ENCODE results near the gene DHX35. TPM values are rescaled to one million over a fixed set of nuclear protein-coding genes. Genes with fewer than 3 reads are reported as not detected.

The DHX35 gene
- total RNA-seq, 2 experiments from 2014 or later, result 7.3 to 7.6 TPM

DNA sequence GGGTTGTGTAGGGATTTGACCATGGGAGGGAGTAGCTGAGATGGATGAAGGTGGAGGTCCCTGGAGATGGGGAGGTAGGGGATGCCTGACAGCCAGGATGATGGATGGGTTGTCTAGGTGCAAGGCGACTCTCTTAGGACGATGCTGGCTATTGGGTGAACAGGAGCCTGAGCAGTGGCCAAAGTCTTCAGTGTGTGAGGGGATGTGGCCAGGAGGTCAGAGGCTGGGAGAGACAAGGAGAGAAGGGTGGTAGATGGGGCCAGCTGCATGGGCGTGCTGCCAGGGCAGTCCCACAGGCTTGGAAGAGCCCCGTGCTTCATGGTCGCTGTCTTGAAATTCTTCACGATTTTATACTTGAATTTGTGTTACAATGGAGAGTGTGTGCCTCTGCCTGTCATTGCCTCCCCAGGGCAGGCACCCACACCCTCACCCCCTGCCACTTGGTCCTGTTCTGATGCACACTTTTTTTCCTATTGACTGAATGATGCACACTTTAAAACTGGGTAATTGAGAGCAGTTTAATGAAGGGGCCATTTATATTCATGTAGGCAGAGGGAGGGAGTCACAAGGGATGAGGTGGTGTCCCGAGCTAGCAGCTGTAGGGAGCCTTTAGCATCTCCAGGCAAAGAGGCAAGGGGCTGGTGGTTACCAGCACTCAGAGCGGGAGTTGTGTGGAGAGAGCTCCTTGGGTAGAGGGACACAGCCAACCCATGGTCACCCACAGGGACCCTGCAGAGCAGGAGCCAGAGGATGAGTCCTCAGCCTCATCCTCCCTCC, 120.7 kb downstream of the DHX35 start:
- Mint-ChIP-seq H3K4me3 (no peak overlapping the region), H3K27ac (no peak overlapping the region), H3K4me1 (ENCODE audit: low read depth) (peaks cover 4% of the 10 kb centered on the region), H3K27me3 (peaks cover 35% of the 10 kb centered on the region), H3K9me3 (no peaks in the 10 kb centered on the region), H3K36me3 (ENCODE audit: low read depth) (no peaks in the 10 kb centered on the region)
- TF ChIP-seq, protein P1, sequence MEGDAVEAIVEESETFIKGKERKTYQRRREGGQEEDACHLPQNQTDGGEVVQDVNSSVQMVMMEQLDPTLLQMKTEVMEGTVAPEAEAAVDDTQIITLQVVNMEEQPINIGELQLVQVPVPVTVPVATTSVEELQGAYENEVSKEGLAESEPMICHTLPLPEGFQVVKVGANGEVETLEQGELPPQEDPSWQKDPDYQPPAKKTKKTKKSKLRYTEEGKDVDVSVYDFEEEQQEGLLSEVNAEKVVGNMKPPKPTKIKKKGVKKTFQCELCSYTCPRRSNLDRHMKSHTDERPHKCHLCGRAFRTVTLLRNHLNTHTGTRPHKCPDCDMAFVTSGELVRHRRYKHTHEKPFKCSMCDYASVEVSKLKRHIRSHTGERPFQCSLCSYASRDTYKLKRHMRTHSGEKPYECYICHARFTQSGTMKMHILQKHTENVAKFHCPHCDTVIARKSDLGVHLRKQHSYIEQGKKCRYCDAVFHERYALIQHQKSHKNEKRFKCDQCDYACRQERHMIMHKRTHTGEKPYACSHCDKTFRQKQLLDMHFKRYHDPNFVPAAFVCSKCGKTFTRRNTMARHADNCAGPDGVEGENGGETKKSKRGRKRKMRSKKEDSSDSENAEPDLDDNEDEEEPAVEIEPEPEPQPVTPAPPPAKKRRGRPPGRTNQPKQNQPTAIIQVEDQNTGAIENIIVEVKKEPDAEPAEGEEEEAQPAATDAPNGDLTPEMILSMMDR (IDR thresholded peaks at IDR 0.05), result no peak
- no peak overlapping the region for H3K4me3 ChIP-seq (ENCODE audit: low read length)
- no peaks in the 10 kb centered on the region for H3K9me3 ChIP-seq (ENCODE audit: control insufficient read depth in 1 of 2, insufficient read depth in 1 of 2, low read length in 2 of 2)
- H3K27ac ChIP-seq (ENCODE audit: low read depth in 1 of 2, low read length in 2 of 2), result no peak overlapping the region
- H3K27me3 ChIP-seq (ENCODE audit: control insufficient read depth in 1 of 2, insufficient read depth in 2 of 2, low read length in 2 of 2), result peaks cover 0 to 14% of the 10 kb centered on the region in 2 experiments
- POLR2A ChIA-PET, result no interaction called here
- H3K4me1 ChIP-seq (ENCODE audit: insufficient read depth, low read length), result no peaks in the 10 kb centered on the region
- intact Hi-C loops (cut with DNase I, micrococcal nuclease), result loop anchor here in 1 of 2 experiments (10.0 kb wide), 1 partner anchor 438 kb away; no protein-coding TSS in a partner anchor
- ATAC-seq (ENCODE audit: poor library complexity) (no peak), DNase-seq (no peak)
- H3K36me3 ChIP-seq (ENCODE audit: insufficient read depth, low read length), result no peaks in the 10 kb centered on the region
- CTCF ChIA-PET, result interaction anchor here (3.9 kb wide), 1 partner anchor 33 kb away, joined by 24 read pairs; no protein-coding TSS in a partner anchor

DNA sequence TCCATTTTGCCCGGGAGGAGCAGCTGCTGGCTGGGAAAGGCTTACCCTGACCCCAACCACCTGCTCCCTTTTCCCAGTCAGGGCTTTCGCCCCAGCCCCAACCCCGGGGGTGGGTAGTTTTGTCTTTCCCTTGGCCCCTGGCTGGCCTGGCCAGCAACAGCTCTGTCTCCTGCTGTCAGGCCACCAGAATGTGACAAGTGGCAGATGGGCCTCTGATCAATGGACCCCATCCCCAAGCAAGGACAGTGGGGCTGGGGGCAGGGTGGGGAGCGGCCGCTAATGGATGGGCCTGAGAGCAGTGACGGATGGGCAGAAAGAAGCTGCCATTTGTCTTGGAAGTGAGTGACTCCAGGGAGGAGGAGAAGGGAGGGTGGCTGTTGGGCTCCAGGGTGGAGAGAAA, 121.6 kb downstream of the DHX35 start:
- no peaks in the 10 kb centered on the region for H3K36me3 Mint-ChIP-seq (ENCODE audit: low read depth)
- DNase-seq, result no peak
- no peaks in the 10 kb centered on the region for H3K9me3 ChIP-seq (ENCODE audit: control insufficient read depth in 1 of 2, insufficient read depth in 1 of 2, low read length in 2 of 2)
- no peak overlapping the region for H3K4me3 ChIP-seq (ENCODE audit: low read length)
- intact Hi-C loops (cut with DNase I, micrococcal nuclease), result loop anchor here in 1 of 2 experiments (10.0 kb wide), 1 partner anchor 439 kb away; no protein-coding TSS in a partner anchor
- CTCF ChIA-PET, result interaction anchor here (3.9 kb wide), 1 partner anchor 34 kb away, joined by 24 read pairs; no protein-coding TSS in a partner anchor
- H3K4me1 Mint-ChIP-seq (ENCODE audit: low read depth), result peaks cover 2% of the 10 kb centered on the region
- H3K36me3 ChIP-seq (ENCODE audit: insufficient read depth, low read length), result no peaks in the 10 kb centered on the region
- POLR2A ChIA-PET, result no interaction called here
- ATAC-seq (ENCODE audit: poor library complexity), result no peak
- no peak overlapping the region for H3K4me3 Mint-ChIP-seq
- H3K27ac ChIP-seq (ENCODE audit: low read depth in 1 of 2, low read length in 2 of 2), result no peak overlapping the region
- peaks cover 31% of the 10 kb centered on the region for H3K27me3 Mint-ChIP-seq
- H3K27me3 ChIP-seq (ENCODE audit: control insufficient read depth in 1 of 2, insufficient read depth in 2 of 2, low read length in 2 of 2), result peaks cover 0 to 14% of the 10 kb centered on the region in 2 experiments
- no peaks in the 10 kb centered on the region for H3K9me3 Mint-ChIP-seq
- TF ChIP-seq, protein P1 (IDR thresholded peaks at IDR 0.05), result no peak
- no peak overlapping the region for H3K27ac Mint-ChIP-seq
- H3K4me1 ChIP-seq (ENCODE audit: insufficient read depth, low read length), result no peaks in the 10 kb centered on the region

DNA sequence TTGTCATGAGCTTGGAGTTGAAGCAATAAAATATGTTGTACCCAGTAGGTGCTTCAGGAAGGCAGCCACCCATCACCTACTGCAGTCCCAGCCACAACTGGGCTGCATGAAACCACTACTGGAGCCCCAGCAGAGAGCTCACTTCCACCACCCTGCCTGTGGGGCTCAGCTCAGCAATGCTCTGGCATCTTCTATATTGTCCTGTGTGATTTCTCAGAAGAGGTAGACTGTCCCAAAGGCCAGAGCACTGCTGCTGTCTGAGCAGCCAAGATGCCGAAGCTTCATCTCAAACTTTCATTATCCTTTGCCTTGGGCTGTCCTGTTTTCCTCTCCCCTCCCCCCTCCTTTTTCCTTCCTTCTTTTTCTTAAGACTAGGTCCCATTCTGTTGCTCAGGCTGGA, 126.9 kb downstream of the DHX35 start:
- Mint-ChIP-seq H3K4me3 (no peak overlapping the region), H3K27me3 (peaks cover 32% of the 10 kb centered on the region), H3K9me3 (no peaks in the 10 kb centered on the region), H3K4me1 (ENCODE audit: low read depth) (no peaks in the 10 kb centered on the region), H3K27ac (no peak overlapping the region), H3K36me3 (ENCODE audit: low read depth) (no peaks in the 10 kb centered on the region)
- DNase-seq (no peak), ATAC-seq (ENCODE audit: poor library complexity) (no peak)
- intact Hi-C loops (cut with DNase I, micrococcal nuclease), result loop anchor here in 1 of 2 experiments (10.0 kb wide), 1 partner anchor 444 kb away; no protein-coding TSS in a partner anchor
- no peaks in the 10 kb centered on the region for H3K9me3 ChIP-seq (ENCODE audit: control insufficient read depth in 1 of 2, insufficient read depth in 1 of 2, low read length in 2 of 2)
- CTCF ChIA-PET, result no interaction called here
- H3K27ac ChIP-seq (ENCODE audit: low read depth in 1 of 2, low read length in 2 of 2), result no peak overlapping the region
- H3K4me1 ChIP-seq (ENCODE audit: insufficient read depth, low read length), result no peaks in the 10 kb centered on the region
- TF ChIP-seq, protein P1 (IDR thresholded peaks at IDR 0.05), result no peak
- H3K4me3 ChIP-seq (ENCODE audit: low read length), result no peak overlapping the region
- peaks cover 0 to 12% of the 10 kb centered on the region in 2 experiments for H3K27me3 ChIP-seq (ENCODE audit: control insufficient read depth in 1 of 2, insufficient read depth in 2 of 2, low read length in 2 of 2)
- no peaks in the 10 kb centered on the region for H3K36me3 ChIP-seq (ENCODE audit: insufficient read depth, low read length)
- POLR2A ChIA-PET, result no interaction called here

Other genes starting within 250 kb of the DHX35 start
- not detected for gene SLC32A1, start 237.9 kb upstream of the DHX35 start, total RNA-seq
- 10 to 100 TPM; 11.1 to 11.9 TPM for gene ACTR5, start 213.9 kb upstream of the DHX35 start, total RNA-seq
- gene PPP1R16B, start 156.6 kb upstream of the DHX35 start, total RNA-seq, result 10 to 100 TPM; 87.6 to 91.1 TPM
- gene FAM83D, start 35.9 kb upstream of the DHX35 start, total RNA-seq, result 1 to 10 TPM; 1.8 to 1.9 TPM